Measurements from ENCODE around the gene INO80D. TPM values are rescaled to one million over a fixed set of nuclear protein-coding genes. Genes with fewer than 3 reads are reported as not detected.
"Not testable (repeated sequence)": the region's sequence is repeated elsewhere in the genome, so short reads cannot be mapped to it uniquely, and the experiment has no call there.

INO80D gene
- total and polyA plus RNA-seq, 5 donors, result 2.7 to 16.4 (median 13.5) TPM

- Histone ChIP-seq H3K27me3 (ENCODE audit: control insufficient read depth, insufficient read depth) (no peaks in the 10 kb centered on the region), H3K4me3 (ENCODE audit: low read length) (no peak overlapping the region), H3K9me3 (ENCODE audit: control insufficient read depth, low read length) (no peaks in the 10 kb centered on the region), H3K27ac (ENCODE audit: low read length) (no peak overlapping the region), H3K4me1 (ENCODE audit: control insufficient read depth, insufficient read depth, low read length) (no peaks in the 10 kb centered on the region)
- DNase-seq, result no peak
- 94% methylated on average over 4 of the region's 4 CpGs for WGBS
- intact Hi-C loops (cut with DNase I), result no loop called here
- ATAC-seq, result no peak
Observed at GRCh38 chr2:206105038-206105437, 19.1 kb upstream of the INO80D start.

- H3K4me1 ChIP-seq (ENCODE audit: control insufficient read depth, insufficient read depth, low read length); ATAC-seq; intact Hi-C loops (cut with DNase I); H3K27me3 ChIP-seq (ENCODE audit: control insufficient read depth, insufficient read depth); H3K4me3 ChIP-seq (ENCODE audit: low read length); H3K27ac ChIP-seq (ENCODE audit: low read length); H3K9me3 ChIP-seq (ENCODE audit: control insufficient read depth, low read length): not testable (repeated sequence)
- DNase-seq, result peak in 2 of 3 donors; percentile 65 to 67
- 88% methylated on average over 19 of the region's 19 CpGs for WGBS
Observed at GRCh38 chr2:206098872-206099271, 12.9 kb upstream of the INO80D start.

- DNase-seq, result no peak
- WGBS, result 93% methylated on average over 9 of the region's 9 CpGs
- intact Hi-C loops (cut with DNase I), result no loop called here
- Histone ChIP-seq H3K27me3 (ENCODE audit: control insufficient read depth, insufficient read depth) (no peaks in the 10 kb centered on the region), H3K4me1 (ENCODE audit: control insufficient read depth, insufficient read depth, low read length) (no peaks in the 10 kb centered on the region), H3K27ac (ENCODE audit: low read length) (no peak overlapping the region), H3K4me3 (ENCODE audit: low read length) (no peak overlapping the region), H3K9me3 (ENCODE audit: control insufficient read depth, low read length) (no peaks in the 10 kb centered on the region)
- ATAC-seq, result no peak
Observed at GRCh38 chr2:206098471-206098870, 12.5 kb upstream of the INO80D start.

- DNase-seq, result no peak
- no peak for ATAC-seq
- Histone ChIP-seq H3K27ac (ENCODE audit: low read length) (no peak overlapping the region), H3K27me3 (ENCODE audit: control insufficient read depth, insufficient read depth) (no peaks in the 10 kb centered on the region), H3K4me3 (ENCODE audit: low read length) (no peak overlapping the region), H3K4me1 (ENCODE audit: control insufficient read depth, insufficient read depth, low read length) (no peaks in the 10 kb centered on the region), H3K9me3 (ENCODE audit: control insufficient read depth, low read length) (no peaks in the 10 kb centered on the region)
- WGBS, result 99% methylated on average over 2 of the region's 2 CpGs
- intact Hi-C loops (cut with DNase I), result no loop called here
Observed at GRCh38 chr2:206096876-206097275, 10.9 kb upstream of the INO80D start.

GRCh38 chr2:206095536-206096332 is 9.8 kb upstream of the INO80D start:
- Histone ChIP-seq H3K9me3 (ENCODE audit: control insufficient read depth, low read length) (no peaks in the 10 kb centered on the region), H3K4me1 (ENCODE audit: control insufficient read depth, insufficient read depth, low read length) (no peaks in the 10 kb centered on the region), H3K27me3 (ENCODE audit: control insufficient read depth, insufficient read depth) (no peaks in the 10 kb centered on the region), H3K27ac (ENCODE audit: low read length) (no peak overlapping the region), H3K4me3 (ENCODE audit: low read length) (no peak overlapping the region)
- no peak for ATAC-seq
- no peak for DNase-seq
- intact Hi-C loops (cut with DNase I), result no loop called here
- WGBS, result 60% methylated on average over 3 of the region's 3 CpGs

- H3K9me3 ChIP-seq (ENCODE audit: control insufficient read depth, low read length), result no peaks in the 10 kb centered on the region
- H3K27me3 ChIP-seq (ENCODE audit: control insufficient read depth, insufficient read depth), result no peaks in the 10 kb centered on the region
- intact Hi-C loops (cut with DNase I), result no loop called here
- H3K4me3 ChIP-seq (ENCODE audit: low read length), result no peak overlapping the region
- 85% methylated on average over 2 of the region's 2 CpGs for WGBS
- H3K27ac ChIP-seq (ENCODE audit: low read length), result no peak overlapping the region
- no peak for DNase-seq
- no peak for ATAC-seq
- H3K4me1 ChIP-seq (ENCODE audit: control insufficient read depth, insufficient read depth, low read length), result no peaks in the 10 kb centered on the region
Observed at GRCh38 chr2:206092297-206092696, 6.3 kb upstream of the INO80D start.

- H3K9me3 ChIP-seq (ENCODE audit: control insufficient read depth, low read length), result no peaks in the 10 kb centered on the region
Observed at GRCh38 chr2:206088248-206088647, 2.3 kb upstream of the INO80D start.

GRCh38 chr2:206086716-206087350 is 859 bp upstream of the INO80D start:
- DNase-seq (no peak), ATAC-seq (no peak)
- Histone ChIP-seq H3K27me3 (ENCODE audit: control insufficient read depth, insufficient read depth) (no peaks in the 10 kb centered on the region), H3K27ac (ENCODE audit: low read length) (peak overlapping the region; percentile 31), H3K9me3 (ENCODE audit: control insufficient read depth, low read length) (no peaks in the 10 kb centered on the region), H3K4me3 (ENCODE audit: low read length) (peak overlapping the region; percentile 99), H3K4me1 (ENCODE audit: control insufficient read depth, insufficient read depth, low read length) (peaks cover 4% of the 10 kb centered on the region)
- under 1% methylated on average over 4 of the region's 4 CpGs for WGBS
- intact Hi-C loops (cut with DNase I), result no loop called here

More at GRCh38 chr2:206088248-206088647, 2.3 kb upstream of the INO80D start:
- H3K4me3 ChIP-seq (ENCODE audit: low read length), result no peak overlapping the region
- intact Hi-C loops (cut with DNase I), result no loop called here
- H3K4me1 ChIP-seq (ENCODE audit: control insufficient read depth, insufficient read depth, low read length), result peaks cover 4% of the 10 kb centered on the region
- no peaks in the 10 kb centered on the region for H3K27me3 ChIP-seq (ENCODE audit: control insufficient read depth, insufficient read depth)
- ATAC-seq (no peak), DNase-seq (no peak)
- H3K27ac ChIP-seq (ENCODE audit: low read length), result no peak overlapping the region

GRCh38 chr2:206084870-206085741 is 868 bp downstream of the INO80D start:
- intact Hi-C loops (cut with DNase I), result no loop called here
- no peaks in the 10 kb centered on the region for H3K27me3 ChIP-seq (ENCODE audit: control insufficient read depth, insufficient read depth)
- peak; percentile 42 to 63 for ATAC-seq
- peak overlapping the region; percentile 93 for H3K27ac ChIP-seq (ENCODE audit: low read length)
- peak; percentile 38 to 81 (median 69) for DNase-seq
- H3K9me3 ChIP-seq (ENCODE audit: control insufficient read depth, low read length), result no peaks in the 10 kb centered on the region
- peak overlapping the region; percentile 99 for H3K4me3 ChIP-seq (ENCODE audit: low read length)
- WGBS, result under 1% methylated on average over 85 of the region's 88 CpGs
- H3K4me1 ChIP-seq (ENCODE audit: control insufficient read depth, insufficient read depth, low read length), result peaks cover 4% of the 10 kb centered on the region

- Histone ChIP-seq H3K4me1 (ENCODE audit: control insufficient read depth, insufficient read depth, low read length) (peaks cover 4% of the 10 kb centered on the region), H3K27ac (ENCODE audit: low read length) (peak overlapping the region; percentile 93), H3K27me3 (ENCODE audit: control insufficient read depth, insufficient read depth) (no peaks in the 10 kb centered on the region), H3K9me3 (ENCODE audit: control insufficient read depth, low read length) (no peaks in the 10 kb centered on the region), H3K4me3 (ENCODE audit: low read length) (peak overlapping the region; percentile 99)
- ATAC-seq (peak; percentile 77 to 86), DNase-seq (peak; percentile 63 to 75 (median 75))
- intact Hi-C loops (cut with DNase I), result no loop called here
- WGBS, result 0% methylated on average over 10 of the region's 10 CpGs
Observed at GRCh38 chr2:206084439-206084869, 1.5 kb downstream of the INO80D start.

All from right cardiac atrium (tissue), 5 donors.